ENCODE data around the gene IRF7. TPM values are rescaled to one million over a fixed set of nuclear protein-coding genes. Genes with fewer than 3 reads are reported as not detected.
A peak's percentile ranks its signal among the peaks of the same experiment; 100 is the strongest.

IRF7 gene
- total RNA-seq, 4 donors from 2014 or later: 5.4 to 25.4 (median 13.9) TPM

DNA sequence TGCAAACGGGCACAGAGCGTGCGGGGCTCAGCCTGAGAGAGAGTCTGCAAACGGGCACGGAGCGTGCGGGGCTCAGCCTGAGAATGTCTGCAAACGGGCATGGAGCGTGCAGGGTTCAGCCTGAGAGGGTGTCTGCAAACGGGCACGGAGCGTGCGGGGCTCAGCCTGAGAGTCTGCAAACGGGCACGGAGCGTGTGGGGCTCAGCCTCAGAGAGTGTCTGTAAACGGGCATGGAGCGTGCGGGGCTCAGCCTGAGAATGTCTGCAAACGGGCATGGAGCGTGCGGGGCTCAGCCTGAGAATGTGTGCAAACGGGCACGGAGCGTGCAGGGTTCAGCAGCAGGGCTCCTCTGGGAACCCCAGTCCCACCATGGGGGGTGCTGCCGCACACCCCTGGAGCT lies 26.0 kb downstream of the IRF7 start:
- H3K4me1 ChIP-seq: no peaks in the 10 kb centered on the region
- TF ChIP-seq POLR2A (IDR thresholded peaks at IDR 0.05) (no peak), CTCF (IDR thresholded peaks at IDR 0.05) (no peak), EP300 (IDR thresholded peaks at IDR 0.05) (no peak)
- H3K27me3 ChIP-seq: no peaks in the 10 kb centered on the region
- H3K9me3 ChIP-seq: no peaks in the 10 kb centered on the region
- no peak overlapping the region for H3K27ac ChIP-seq
- no peak for ATAC-seq
- no peak overlapping the region for H3K4me3 ChIP-seq
- peaks cover 0 to 95% of the 10 kb centered on the region in 2 donors for H3K36me3 ChIP-seq
- 84 to 85% methylated on average over 12 to 22 of the region's 26 CpGs for WGBS, 2 donors (ENCODE audit: low coverage in 1 of 2)

DNA sequence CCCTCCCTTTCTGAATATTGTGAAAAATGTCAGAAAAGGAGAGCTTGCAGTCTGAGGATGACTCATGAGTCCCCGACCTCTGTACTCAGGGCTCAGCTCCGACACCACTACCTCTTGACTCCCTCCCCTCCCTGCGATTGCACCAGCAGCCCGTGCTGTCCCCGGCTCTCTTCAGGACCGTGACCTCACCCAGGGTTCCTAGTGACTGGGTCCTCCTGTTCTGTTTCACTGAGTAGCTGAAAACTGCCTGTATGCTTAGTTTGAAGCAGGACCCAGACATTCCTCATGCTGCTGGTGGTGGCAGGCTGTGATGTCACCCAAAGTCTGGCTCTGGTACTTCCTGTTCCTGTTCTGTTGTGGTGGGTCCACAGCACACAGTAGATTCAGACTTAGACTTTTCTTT lies 27.8 kb downstream of the IRF7 start:
- 69 to 86% methylated on average over 2 to 5 of the region's 6 CpGs for WGBS, 2 donors (ENCODE audit: low coverage in 1 of 2)
- H3K4me3 ChIP-seq: no peak overlapping the region
- peak; percentile 58 for ATAC-seq
- H3K9me3 ChIP-seq: no peaks in the 10 kb centered on the region
- no peak overlapping the region for H3K27ac ChIP-seq
- H3K36me3 ChIP-seq: peaks cover 0 to 95% of the 10 kb centered on the region in 2 donors
- no peak for TF ChIP-seq EP300 (IDR thresholded peaks at IDR 0.05)
- TF ChIP-seq POLR2A (IDR thresholded peaks at IDR 0.05): no peak
- no peak for TF ChIP-seq CTCF (IDR thresholded peaks at IDR 0.05)
- H3K27me3 ChIP-seq: no peaks in the 10 kb centered on the region
- no peaks in the 10 kb centered on the region for H3K4me1 ChIP-seq

- Histone ChIP-seq H3K9me3 (no peaks in the 10 kb centered on the region), H3K4me1 (no peaks in the 10 kb centered on the region), H3K27me3 (no peaks in the 10 kb centered on the region), H3K4me3 (no peak overlapping the region), H3K36me3 (peaks cover 0 to 95% of the 10 kb centered on the region in 2 donors), H3K27ac (no peak overlapping the region)
- no peak for ATAC-seq
- TF ChIP-seq CTCF (IDR thresholded peaks at IDR 0.05) (no peak), POLR2A (IDR thresholded peaks at IDR 0.05) (no peak), EP300 (IDR thresholded peaks at IDR 0.05) (no peak), POLR2AphosphoS5 (IDR thresholded peaks at IDR 0.05) (no peak)
- 68 to 77% methylated on average over 4 to 7 of the region's 8 CpGs for WGBS, 2 donors (ENCODE audit: low coverage in 1 of 2)
These were observed 28.2 kb downstream of the IRF7 start for GRCh38 chr11:587546-587945.

DNA sequence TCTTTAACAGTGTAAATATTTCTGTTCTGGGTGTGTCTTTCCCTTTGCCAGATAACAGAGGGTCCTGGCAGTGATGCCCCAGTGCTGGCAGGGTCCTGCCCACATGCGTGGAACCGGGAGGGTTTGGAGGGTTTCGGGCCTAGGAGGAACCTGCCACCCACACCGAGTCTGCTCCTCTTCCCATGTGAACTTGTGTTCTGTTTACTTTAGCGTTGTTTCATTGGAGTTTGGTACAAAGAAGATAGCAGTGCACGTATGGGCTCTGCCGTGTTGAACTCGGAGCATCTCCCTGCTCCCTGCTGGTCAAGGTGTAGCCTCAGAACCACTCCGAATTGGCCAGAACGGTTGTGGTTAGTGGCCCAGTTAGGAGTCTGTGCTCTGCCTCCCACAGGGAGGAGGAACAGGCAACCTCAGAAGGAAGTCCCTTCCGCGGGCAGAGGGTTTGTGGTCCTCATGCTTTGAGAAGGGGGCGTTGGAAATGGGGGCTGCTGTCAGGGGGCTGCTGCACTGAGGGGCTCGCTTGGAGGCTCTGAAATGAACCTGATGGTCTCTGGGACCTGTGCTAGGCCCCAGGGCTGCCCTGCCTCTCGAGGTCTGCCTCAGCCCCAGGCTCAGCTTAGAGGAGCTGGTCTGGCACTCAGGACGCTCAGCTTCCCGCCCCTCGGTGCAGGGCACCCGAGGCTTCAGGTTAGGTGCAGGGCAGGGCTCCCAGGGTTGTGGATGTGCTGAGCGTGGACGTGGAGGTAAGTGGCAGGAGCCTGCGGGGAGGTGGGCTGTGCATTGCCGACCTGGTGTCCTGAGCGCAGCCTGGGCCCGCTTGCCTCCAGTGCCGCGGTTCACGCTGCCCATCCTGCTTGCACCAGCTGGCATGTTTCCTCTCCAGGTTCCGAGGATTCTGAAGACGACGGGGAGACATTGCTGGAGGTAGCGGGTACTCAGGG lies 29.1 kb downstream of the IRF7 start:
- Histone ChIP-seq H3K36me3 (peaks cover 0 to 95% of the 10 kb centered on the region in 2 donors), H3K4me1 (no peaks in the 10 kb centered on the region), H3K9me3 (no peaks in the 10 kb centered on the region), H3K4me3 (no peak overlapping the region), H3K27me3 (no peaks in the 10 kb centered on the region), H3K27ac (no peak overlapping the region)
- ATAC-seq: no peak
- 68 to 100% methylated on average over 1 to 4 of the region's 32 CpGs for WGBS, 2 donors (ENCODE audit: low coverage in 1 of 2)
- TF ChIP-seq POLR2A (IDR thresholded peaks at IDR 0.05) (no peak), EP300 (IDR thresholded peaks at IDR 0.05) (no peak), POLR2AphosphoS5 (IDR thresholded peaks at IDR 0.05) (no peak), CTCF (IDR thresholded peaks at IDR 0.05) (no peak)

GRCh38 chr11:584287-584686 lies 31.5 kb downstream of the IRF7 start:
- WGBS, 2 donors (ENCODE audit: low coverage in 1 of 2): 96 to 100% methylated on average over 1 to 4 of the region's 10 CpGs
- TF ChIP-seq CTCF (IDR thresholded peaks at IDR 0.05) (no peak), EP300 (IDR thresholded peaks at IDR 0.05) (no peak), POLR2A (IDR thresholded peaks at IDR 0.05) (no peak), POLR2AphosphoS5 (IDR thresholded peaks at IDR 0.05) (no peak)
- H3K27me3 ChIP-seq: no peaks in the 10 kb centered on the region
- no peak overlapping the region for H3K4me3 ChIP-seq
- peaks cover 0 to 21% (median 12%) of the 10 kb centered on the region in 3 donors for H3K4me1 ChIP-seq
- no peak for ATAC-seq
- H3K36me3 ChIP-seq: peaks cover 0 to 76% of the 10 kb centered on the region in 2 donors
- no peak overlapping the region for H3K27ac ChIP-seq
- no peaks in the 10 kb centered on the region for H3K9me3 ChIP-seq
